Measurements from ENCODE around the gene COG3. TPM values are rescaled to one million over a fixed set of nuclear protein-coding genes. Genes with fewer than 3 reads are reported as not detected.

The COG3 gene
- total and polyA plus RNA-seq, 7 donors: 22.9 to 30.7 (median 28.0) TPM

- Histone ChIP-seq H3K36me3 (no peaks in the 10 kb centered on the region), H3K27ac (no peak overlapping the region), H3K4me1 (no peaks in the 10 kb centered on the region), H3K4me3 (no peak overlapping the region), H3K27me3 (no peaks in the 10 kb centered on the region), H3K9me3 (peaks cover 0 to 2% (median 0%) of the 10 kb centered on the region in 4 donors)
- intact Hi-C loops (cut with DNase I): no loop called here
- TF ChIP-seq POLR2AphosphoS5 (IDR thresholded peaks at IDR 0.05): no peak
- TF ChIP-seq POLR2A (IDR thresholded peaks at IDR 0.05): no peak
- TF ChIP-seq CTCF (IDR thresholded peaks at IDR 0.05): no peak
- no peak for TF ChIP-seq EP300 (IDR thresholded peaks at IDR 0.05)
- 42 to 61% methylated on average over 3 of the region's 3 CpGs for WGBS, 2 donors
- DNase-seq: no peak
These were observed 99.5 kb downstream of the COG3 start for GRCh38 chr13:45564133-45564776.

- Histone ChIP-seq H3K4me3 (no peak overlapping the region), H3K9me3 (peaks cover 0 to 2% (median 0%) of the 10 kb centered on the region in 4 donors), H3K36me3 (no peaks in the 10 kb centered on the region), H3K4me1 (no peaks in the 10 kb centered on the region), H3K27me3 (no peaks in the 10 kb centered on the region), H3K27ac (no peak overlapping the region)
- intact Hi-C loops (cut with DNase I): no loop called here
- no peak for DNase-seq
- no peak for TF ChIP-seq CTCF (IDR thresholded peaks at IDR 0.05)
- TF ChIP-seq POLR2AphosphoS5 (IDR thresholded peaks at IDR 0.05): no peak
- no peak for TF ChIP-seq POLR2A (IDR thresholded peaks at IDR 0.05)
- no peak for TF ChIP-seq EP300 (IDR thresholded peaks at IDR 0.05)
These were observed 100.6 kb downstream of the COG3 start for GRCh38 chr13:45565331-45565730.

GRCh38 chr13:45575146-45575829, 110.5 kb downstream of the COG3 start:
- Histone ChIP-seq H3K27ac (no peak overlapping the region), H3K9me3 (no peaks in the 10 kb centered on the region), H3K27me3 (peaks cover 0 to 5% (median 0%) of the 10 kb centered on the region in 3 donors), H3K36me3 (no peaks in the 10 kb centered on the region), H3K4me1 (no peaks in the 10 kb centered on the region), H3K4me3 (no peak overlapping the region)
- WGBS, 2 donors: 87 to 91% methylated on average over 16 of the region's 16 CpGs
- intact Hi-C loops (cut with DNase I): no loop called here
- no peak for DNase-seq
- TF ChIP-seq EP300 (IDR thresholded peaks at IDR 0.05): no peak
- TF ChIP-seq CTCF (IDR thresholded peaks at IDR 0.05): no peak
- no peak for TF ChIP-seq POLR2AphosphoS5 (IDR thresholded peaks at IDR 0.05)
- no peak for TF ChIP-seq POLR2A (IDR thresholded peaks at IDR 0.05)

GRCh38 chr13:45575830-45576180, 111.1 kb downstream of the COG3 start:
- no peaks in the 10 kb centered on the region for H3K9me3 ChIP-seq
- no peak for TF ChIP-seq POLR2A (IDR thresholded peaks at IDR 0.05)
- no peak for TF ChIP-seq POLR2AphosphoS5 (IDR thresholded peaks at IDR 0.05)
- no peak for TF ChIP-seq EP300 (IDR thresholded peaks at IDR 0.05)
- no peak for TF ChIP-seq CTCF (IDR thresholded peaks at IDR 0.05)
- no peak overlapping the region for H3K4me3 ChIP-seq
- 82 to 84% methylated on average over 1 of the region's 1 CpG for WGBS, 2 donors
- no peak overlapping the region for H3K27ac ChIP-seq
- intact Hi-C loops (cut with DNase I): no loop called here
- no peaks in the 10 kb centered on the region for H3K36me3 ChIP-seq
- H3K27me3 ChIP-seq: peaks cover 0 to 5% (median 0%) of the 10 kb centered on the region in 3 donors
- no peaks in the 10 kb centered on the region for H3K4me1 ChIP-seq
- DNase-seq: no peak
